SIG-M5 (cell line): ENCODE measurements around the gene PKN1.
A peak's percentile ranks its signal among the peaks of the same experiment; 100 is the strongest.

Experiments used
- DNase-seq: peaks from one replicate; lab custom pipeline; 2025; lab: John Stamatoyannopoulos, UW

Gene PKN1

GRCh38 chr19:14406645-14407401 is 26.3 kb upstream of the PKN1 start:
- no peak for DNase-seq

GRCh38 chr19:14407605-14408484 is 25.3 kb upstream of the PKN1 start:
- DNase-seq: no peak

- no peak for DNase-seq
Observed at GRCh38 chr19:14408491-14409145, 24.5 kb upstream of the PKN1 start.

- DNase-seq: no peak
Observed at GRCh38 chr19:14409146-14410023, 23.7 kb upstream of the PKN1 start.

- DNase-seq: no peak
Observed at GRCh38 chr19:14410091-14411051, 22.7 kb upstream of the PKN1 start.

- no peak for DNase-seq
Observed at GRCh38 chr19:14411161-14411937, 21.8 kb upstream of the PKN1 start.

- no peak for DNase-seq
Observed at GRCh38 chr19:14411938-14412245, 21.2 kb upstream of the PKN1 start.

- no peak for DNase-seq
Observed at GRCh38 chr19:14412324-14412995, 20.6 kb upstream of the PKN1 start.

GRCh38 chr19:14412996-14413692 is 20.0 kb upstream of the PKN1 start:
- DNase-seq: no peak

- DNase-seq: no peak
Observed at GRCh38 chr19:14413693-14414181, 19.4 kb upstream of the PKN1 start.

- DNase-seq: no peak
Observed at GRCh38 chr19:14414926-14415690, 18.0 kb upstream of the PKN1 start.

GRCh38 chr19:14416817-14417231 is 16.3 kb upstream of the PKN1 start:
- peak; percentile 41 for DNase-seq

GRCh38 chr19:14418856-14419105 is 14.3 kb upstream of the PKN1 start:
- DNase-seq: no peak

- DNase-seq: peak; percentile 96
Observed at GRCh38 chr19:14419106-14419813, 13.8 kb upstream of the PKN1 start, which contains the start of gene DDX39A. TSS of gene DDX39A (minus strand) at chr19:14419341. CDS start at chr19:14413220, 6,121 bp downstream.

GRCh38 chr19:14425696-14426138 is 7.4 kb upstream of the PKN1 start:
- no peak for DNase-seq

GRCh38 chr19:14427461-14427860 is 5.6 kb upstream of the PKN1 start:
- no peak for DNase-seq

GRCh38 chr19:14428882-14429416 is 4.2 kb upstream of the PKN1 start:
- no peak for DNase-seq
